GM12878 (cell line): ENCODE data around the gene GOLGA6L2. TPM values are rescaled to one million over a fixed set of nuclear protein-coding genes. Genes with fewer than 3 reads are reported as not detected.

Experiments
- ATAC-seq: fragments of 200-7000 bp; cut with Tn5 transposase; 3 replicates; pipeline ENCODE4 v1.9.1; 2020; ENCODE audit warnings: mild to moderate bottlenecking, moderate library complexity
- BruUV-seq: library from RNA; stranded (reverse); fragments of 400-500 nt; replicated peaks from 2 replicates; lab custom pipeline; 2021; lab: Mats Ljungman, UMichigan
- CTCF ChIA-PET: fragments of 300-600 bp; sonication (Branson Sonifier 250); formaldehyde crosslinking; extraction: SDS; loops from one replicate; lab custom pipeline; 2021; ENCODE audit warnings: inconsistent platforms; lab: Yijun Ruan, JAX
- POLR2A ChIA-PET: fragments of 350-600 bp; formaldehyde crosslinking; extraction: SDS; loops from one replicate; lab custom pipeline; 2021; ENCODE audit warnings: inconsistent platforms; lab: Charles Lee
- RAD21 ChIA-PET: fragments of 300-600 bp; sonication (Branson Sonifier 250); formaldehyde crosslinking; loops from one replicate; lab custom pipeline; 2023; ENCODE audit warnings: antibody characterized with exemption; ENCODE audit not compliant: unreplicated experiment; lab: Charles Lee
- SMC1A ChIA-PET: fragments of 300-600 bp; sonication (Branson Sonifier 250); formaldehyde crosslinking; loops from one replicate; lab custom pipeline; 2023; ENCODE audit not compliant: unreplicated experiment, uncharacterized antibody; lab: Charles Lee
- DNase-seq: peaks from one replicate; pipeline ENCODE4 v3.0.0-alpha.2; 2011; ENCODE audit warnings: low read depth, low spot score
- FAIRE-seq: peaks from 3 replicates; lab custom pipeline; 2011; peaks lifted over from hg19 to GRCh38; lab: Jason Lieb, UNC
- H2AFZ ChIP-seq: 2 replicates; pipeline ENCODE4 v1.6.0; 2011; ENCODE audit warnings: low read depth, low read length, control low read depth; ENCODE audit not compliant: control insufficient read depth
- H3K27ac ChIP-seq: 2 replicates; pipeline ENCODE4 v1.5.1; 2011; ENCODE audit warnings: control low read depth; ENCODE audit not compliant: control insufficient read depth, insufficient read depth
- H3K27me3 ChIP-seq, 2 experiments: replicated peaks in 1 of 2; 2 replicates each; pipeline versions ENCODE4 v1.6.0 to v1.6.1; 2011; ENCODE audit warnings: low read length in 1 of 2; ENCODE audit not compliant: control insufficient read depth in 2 of 2, insufficient read depth in 2 of 2
- H3K36me3 ChIP-seq, 2 experiments: 2 replicates each; pipeline ENCODE4 v1.5.1; 2011; ENCODE audit warnings: low read length in 1 of 2; ENCODE audit not compliant: control insufficient read depth in 2 of 2, insufficient read depth in 2 of 2
- H3K4me1 ChIP-seq: 2 replicates; pipeline ENCODE4 v1.6.1; 2011; ENCODE audit warnings: mild to moderate bottlenecking, low read length, moderate library complexity, mixed read lengths; ENCODE audit not compliant: control insufficient read depth, insufficient read depth
- H3K4me2 ChIP-seq: 2 replicates; pipeline ENCODE4 v1.6.0; 2011; ENCODE audit warnings: control low read depth; ENCODE audit not compliant: control insufficient read depth, insufficient read depth
- H3K4me3 ChIP-seq: fragments of 200-600 bp; sonication (generic); 2 replicates; pipeline ENCODE4 v1.5.1; 2016
- H3K79me2 ChIP-seq: 2 replicates; pipeline ENCODE4 v1.6.0; 2011; ENCODE audit warnings: low read length; ENCODE audit not compliant: control insufficient read depth, insufficient read depth
- H3K9ac ChIP-seq: 2 replicates; pipeline ENCODE4 v1.8.0; 2011; ENCODE audit warnings: low read length, control low read depth, mixed read lengths; ENCODE audit not compliant: control insufficient read depth, insufficient read depth
- H3K9me3 ChIP-seq: replicated peaks from 3 replicates; pipeline ENCODE4 v1.5.1; 2011; ENCODE audit warnings: mild to moderate bottlenecking, low read length; ENCODE audit not compliant: control insufficient read depth, insufficient read depth
- H4K20me1 ChIP-seq: 2 replicates; pipeline ENCODE4 v1.6.0; 2011; ENCODE audit not compliant: control insufficient read depth, insufficient read depth
- CBX5 ChIP-seq: sonication (generic); IDR thresholded peaks from 2 replicates; pipeline ENCODE4 v1.6.1; 2016; ENCODE audit warnings: low read depth, moderate library complexity, mild to moderate bottlenecking, inconsistent platforms
- CREM ChIP-seq: IDR thresholded peaks from 2 replicates; pipeline ENCODE4 v1.6.1; 2014; ENCODE audit warnings: antibody characterized with exemption, low read depth
- JUNB ChIP-seq: IDR thresholded peaks from 2 replicates; pipeline ENCODE4 v1.6.1; 2016; ENCODE audit warnings: antibody characterized with exemption, mild to moderate bottlenecking
- JUND ChIP-seq: IDR thresholded peaks from 2 replicates; pipeline ENCODE4 v1.6.1; 2012; ENCODE audit warnings: low read depth, mild to moderate bottlenecking, low read length, improper control_type of control experiment, moderate library complexity
- NBN ChIP-seq: fragments of 450-650 bp; IDR thresholded peaks from 2 replicates; pipeline ENCODE4 v1.6.1; 2016
- SPI1 ChIP-seq: IDR thresholded peaks from 2 replicates; pipeline ENCODE4 v1.6.1; 2011; ENCODE audit warnings: low read depth, mild to moderate bottlenecking, low read length, moderate library complexity, borderline replicate concordance; ENCODE audit not compliant: insufficient read depth
- SRF ChIP-seq, 2 experiments: IDR thresholded peaks; 2 replicates each; pipeline ENCODE4 v1.6.1; 2011; ENCODE audit warnings: low read depth in 2 of 2, low read length in 2 of 2, mild to moderate bottlenecking in 1 of 2, moderate library complexity in 1 of 2
- TBL1XR1 ChIP-seq: IDR thresholded peaks from 2 replicates; pipeline ENCODE4 v1.6.1; 2012; ENCODE audit warnings: low read depth, low read length, improper control_type of control experiment
- ZBTB33 ChIP-seq: fragments of 450-650 bp; IDR thresholded peaks from 2 replicates; pipeline ENCODE4 v1.6.1; 2017; ENCODE audit warnings: mild to moderate bottlenecking
- ZNF274 ChIP-seq: IDR thresholded peaks from one replicate; pipeline ENCODE4 v1.8.0; 2011; ENCODE audit not compliant: insufficient read length, insufficient read depth
- WGBS: methylation state at CpG from one replicate; pipeline ENCODE4 v1.1.6; 2016; ENCODE audit warnings: low lambda C conversion rate; ENCODE audit not compliant: insufficient replicate concordance, insufficient coverage; ENCODE audit errors: missing lambda C conversion rate; 5-methylcytosine and 5-hydroxymethylcytosine counted together
- in situ Hi-C: fragments of 300-500 bp; cut with MboI; formaldehyde crosslinking; loops from 9 replicates; pipeline ENCODE4 v1.14.3; 2018; ENCODE audit warnings: mixed read lengths
- intact Hi-C: fragments of 100-400 bp; cut with micrococcal nuclease; formaldehyde crosslinking; loops from one replicate; pipeline ENCODE4 v1.14.2; 2022; ENCODE audit not compliant: unreplicated experiment
- polyA plus RNA-seq, 11 experiments: library from polyadenylated mRNA; depleted of rRNA in 4 of 11; unstranded in 6 of 11; stranded (reverse) in 5 of 11; fragments of >200 nt; fragmentation: Nextera tagmentation in 4 of 11; fragmentation: Illumina TruSeq in 1 of 11; extraction: Ambion mirVana in 4 of 11; extraction: Trizol in 1 of 11; gene quantifications; 1 replicate in 1 of 11; 2 replicates in 10 of 11; pipeline versions ENCODE4 v1.2.1 to v1.2.3, GENCODE V29; 2011 to 2016; ENCODE audit warnings: inconsistent platforms in 2 of 11, missing spikeins in 2 of 11, low read depth in 1 of 11
- total RNA-seq, 4 experiments: library from RNA; depleted of rRNA in 3 of 4; stranded (reverse); fragments of >200 nt in 3 of 4; fragmentation: Illumina TruSeq in 1 of 4; extraction: Trizol in 1 of 4; gene quantifications; 2 replicates each; pipeline versions ENCODE4 v1.2.1 to v1.2.3, GENCODE V29; 2013 to 2021

GOLGA6L2 gene
- total and polyA plus RNA-seq, 10 of the 15 experiments (the other 5 are each of a cell fraction or from before 2014, with no cell fraction given): not detected

GRCh38 chr15:23439513-23439912 lies 7.5 kb downstream of the GOLGA6L2 start:
- no peaks in the 10 kb centered on the region for H3K79me2 ChIP-seq
- RAD21 ChIA-PET: no interaction called here
- in situ Hi-C loops: no loop called here

GRCh38 chr15:23438816-23439466 lies 8.1 kb downstream of the GOLGA6L2 start:
- Histone ChIP-seq H3K79me2 (no peaks in the 10 kb centered on the region), H3K4me1 (no peaks in the 10 kb centered on the region), H3K27me3 (no peaks in the 10 kb centered on the region; a peak in 1 of 4 replicates), H3K27ac (no peak overlapping the region), H2AFZ (no peak overlapping the region), H3K4me3 (no peak overlapping the region), H3K36me3 (no peaks in the 10 kb centered on the region), H3K9ac (no peak overlapping the region), H3K9me3 (no peaks in the 10 kb centered on the region), H4K20me1 (no peaks in the 10 kb centered on the region), H3K4me2 (no peak overlapping the region)
- intact Hi-C loops: no loop called here
- ChIA-PET CTCF (no interaction called here), RAD21 (no interaction called here), POLR2A (interaction anchor here (0.6 kb wide), 1 partner anchor 51 kb away, joined by 4 read pairs; no protein-coding TSS in a partner anchor), SMC1A (no interaction called here)
- BruUV-seq: no TSS peak
- WGBS: 58% methylated on average over 8 of the region's 9 CpGs
- FAIRE-seq: no peak
- no peak for ATAC-seq
- no peak for DNase-seq
- TF ChIP-seq CBX5: no peak
- no peak for TF ChIP-seq JUNB
- no peak for TF ChIP-seq NBN
- no peak for TF ChIP-seq ZNF274
- no peak for TF ChIP-seq SRF (IDR thresholded peaks at IDR 0.05; ENCODE audit: low read depth in 2 of 2, low read length in 2 of 2)
- TF ChIP-seq SPI1: no peak
- TF ChIP-seq ZBTB33: no peak
- TF ChIP-seq JUND: no peak
- TF ChIP-seq TBL1XR1: no peak
- in situ Hi-C loops: no loop called here

More at GRCh38 chr15:23439513-23439912, 7.5 kb downstream of the GOLGA6L2 start:
- H3K27me3 ChIP-seq: no peaks in the 10 kb centered on the region; a peak in 1 of 4 replicates
- no peak overlapping the region for H3K27ac ChIP-seq
- no peak for FAIRE-seq
- no TSS peak for BruUV-seq
- H3K9ac ChIP-seq: no peak overlapping the region
- ChIA-PET SMC1A (no interaction called here), CTCF (no interaction called here)
- no peak overlapping the region for H3K4me3 ChIP-seq
- H4K20me1 ChIP-seq: no peaks in the 10 kb centered on the region
- ATAC-seq: no peak
- no peak for DNase-seq
- H3K4me1 ChIP-seq: no peaks in the 10 kb centered on the region
- 58% methylated on average over 7 of the region's 7 CpGs for WGBS
- H3K36me3 ChIP-seq: no peaks in the 10 kb centered on the region
- TF ChIP-seq TBL1XR1 (no peak), CREM (no peak)
- TF ChIP-seq, all 136 proteins: peak for 0
- intact Hi-C loops: no loop called here
- H3K4me2 ChIP-seq: no peak overlapping the region
- POLR2A ChIA-PET: interaction anchor here (0.6 kb wide), 1 partner anchor 52 kb away, joined by 4 read pairs; no protein-coding TSS in a partner anchor
- no peak overlapping the region for H2AFZ ChIP-seq
- H3K9me3 ChIP-seq: no peaks in the 10 kb centered on the region
